Fibroblast of villous mesenchyme (primary cell): Measurements from ENCODE around the gene JMJD8. TPM values are rescaled to one million over a fixed set of nuclear protein-coding genes. Genes with fewer than 3 reads are reported as not detected.

Experiments
- DNase-seq: peaks from one replicate; pipeline ENCODE4 v3.0.0-alpha.2; 2010; ENCODE audit warnings: low read depth
- H3K4me3 ChIP-seq: 2 replicates; pipeline ENCODE4 v1.5.1; 2011; ENCODE audit warnings: low read depth, mild to moderate bottlenecking, low read length
- total RNA-seq: library from RNA; depleted of rRNA; stranded (reverse); fragments of >200 nt; gene quantifications from 2 replicates; pipeline ENCODE4 v1.2.3, GENCODE V29; 2012
- TF ChIP-seq, protein P1 (sequence below): IDR thresholded peaks from 2 replicates; pipeline ENCODE4 v1.5.1; 2012; ENCODE audit warnings: low read depth, mild to moderate bottlenecking, low read length; ENCODE audit not compliant: insufficient read depth

The JMJD8 gene
- total RNA-seq, 1 donor: 36.3 TPM

GRCh38 chr16:680625-680945, 3.5 kb downstream of the JMJD8 start:
- DNase-seq: no peak
- H3K4me3 ChIP-seq: peak overlapping the region; percentile 79
- TF ChIP-seq, protein P1, sequence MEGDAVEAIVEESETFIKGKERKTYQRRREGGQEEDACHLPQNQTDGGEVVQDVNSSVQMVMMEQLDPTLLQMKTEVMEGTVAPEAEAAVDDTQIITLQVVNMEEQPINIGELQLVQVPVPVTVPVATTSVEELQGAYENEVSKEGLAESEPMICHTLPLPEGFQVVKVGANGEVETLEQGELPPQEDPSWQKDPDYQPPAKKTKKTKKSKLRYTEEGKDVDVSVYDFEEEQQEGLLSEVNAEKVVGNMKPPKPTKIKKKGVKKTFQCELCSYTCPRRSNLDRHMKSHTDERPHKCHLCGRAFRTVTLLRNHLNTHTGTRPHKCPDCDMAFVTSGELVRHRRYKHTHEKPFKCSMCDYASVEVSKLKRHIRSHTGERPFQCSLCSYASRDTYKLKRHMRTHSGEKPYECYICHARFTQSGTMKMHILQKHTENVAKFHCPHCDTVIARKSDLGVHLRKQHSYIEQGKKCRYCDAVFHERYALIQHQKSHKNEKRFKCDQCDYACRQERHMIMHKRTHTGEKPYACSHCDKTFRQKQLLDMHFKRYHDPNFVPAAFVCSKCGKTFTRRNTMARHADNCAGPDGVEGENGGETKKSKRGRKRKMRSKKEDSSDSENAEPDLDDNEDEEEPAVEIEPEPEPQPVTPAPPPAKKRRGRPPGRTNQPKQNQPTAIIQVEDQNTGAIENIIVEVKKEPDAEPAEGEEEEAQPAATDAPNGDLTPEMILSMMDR: no peak

- TF ChIP-seq, protein P1: no peak
- peak within 1 kb of the TSS; percentile 79 for H3K4me3 ChIP-seq
- DNase-seq: peak; percentile 93
Measured at GRCh38 chr16:679814-680624, 4.1 kb downstream of the JMJD8 start, which contains the start of gene STUB1. STUB1 (plus strand) TSS chr16:680410; CDS start chr16:680526, 116 bp downstream.

DNA sequence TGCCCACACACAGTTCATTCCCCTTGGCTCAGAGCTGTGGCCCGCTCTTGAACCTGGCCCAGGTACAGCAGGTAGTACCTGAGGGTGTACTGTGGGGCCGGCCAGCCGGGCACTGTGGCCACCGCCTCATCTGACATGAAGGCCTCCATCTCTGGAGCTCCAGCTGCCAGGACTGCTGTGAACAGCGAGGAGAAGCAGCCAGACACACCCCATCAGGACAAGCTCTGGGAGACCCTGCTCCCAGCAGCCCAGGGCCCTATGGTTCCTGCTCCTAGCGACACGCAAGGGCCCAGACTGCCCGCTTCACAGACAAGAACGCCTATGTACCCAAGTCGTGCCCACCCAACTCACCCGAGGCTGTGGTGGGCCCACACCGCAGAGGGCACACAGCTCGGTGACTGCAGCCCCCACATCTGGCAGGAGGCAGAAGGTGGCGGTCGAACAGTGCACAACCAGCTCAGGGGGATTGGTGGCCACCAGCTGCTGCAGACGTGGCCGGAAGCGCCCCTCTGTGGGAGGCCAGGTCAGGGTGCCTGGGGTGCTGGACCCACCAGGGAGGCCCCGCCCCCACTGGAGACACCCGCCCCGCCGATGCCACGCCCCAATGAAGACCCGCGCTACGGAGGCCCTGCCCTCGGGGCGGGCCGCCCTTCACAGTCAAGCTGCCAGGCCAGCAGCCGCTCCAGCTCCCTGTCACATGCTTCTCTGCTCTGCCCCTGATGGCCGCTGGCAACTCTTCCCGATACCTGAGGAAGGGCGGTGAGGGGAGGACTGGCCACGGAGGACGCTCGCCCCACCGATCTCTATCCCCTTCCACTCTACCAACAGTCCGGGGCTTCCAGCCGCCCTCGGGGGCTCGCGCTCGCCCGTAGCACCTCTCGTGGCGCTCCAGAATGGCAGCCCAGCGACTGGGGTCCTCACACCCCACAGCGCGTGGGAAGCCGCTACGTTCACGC, 5.0 kb downstream of the JMJD8 start:
- DNase-seq: peak; percentile 56
- H3K4me3 ChIP-seq: peak overlapping the region; percentile 67
- TF ChIP-seq, protein P1: no peak

DNA sequence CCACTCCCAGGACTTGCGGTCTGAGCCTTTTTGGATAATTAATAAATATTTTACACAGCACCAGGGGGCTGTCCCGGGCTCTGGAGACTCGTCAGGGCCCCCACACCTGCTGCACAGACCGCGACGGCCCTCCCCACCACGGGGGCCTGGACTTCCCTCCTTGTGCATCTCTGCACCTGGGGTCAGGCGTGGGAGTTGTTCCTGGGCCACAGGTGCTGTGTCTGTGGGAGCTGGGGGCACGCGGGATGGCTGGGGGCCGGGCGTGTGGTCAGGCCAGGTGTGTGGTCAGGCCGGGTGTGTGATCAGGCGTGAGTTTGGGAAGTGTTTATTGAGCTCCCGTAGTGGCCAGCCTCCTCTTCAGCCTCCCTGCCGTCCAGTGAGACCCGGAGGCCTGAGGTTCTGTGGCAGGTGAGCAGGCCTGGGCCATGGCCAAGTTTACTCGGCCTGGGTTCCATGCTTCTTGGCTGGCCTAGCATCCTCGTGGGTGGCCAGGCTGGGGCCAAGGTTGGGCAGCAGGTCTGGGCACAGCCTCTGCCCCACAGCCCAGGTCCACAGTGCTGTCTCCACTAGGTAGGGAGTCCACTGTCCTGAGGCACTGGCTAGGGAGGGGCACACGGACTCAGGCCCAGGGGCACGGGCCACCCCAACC, 5.8 kb downstream of the JMJD8 start:
- peak overlapping the region; percentile 67 for H3K4me3 ChIP-seq
- no peak for DNase-seq
- TF ChIP-seq, protein P1: no peak

DNA sequence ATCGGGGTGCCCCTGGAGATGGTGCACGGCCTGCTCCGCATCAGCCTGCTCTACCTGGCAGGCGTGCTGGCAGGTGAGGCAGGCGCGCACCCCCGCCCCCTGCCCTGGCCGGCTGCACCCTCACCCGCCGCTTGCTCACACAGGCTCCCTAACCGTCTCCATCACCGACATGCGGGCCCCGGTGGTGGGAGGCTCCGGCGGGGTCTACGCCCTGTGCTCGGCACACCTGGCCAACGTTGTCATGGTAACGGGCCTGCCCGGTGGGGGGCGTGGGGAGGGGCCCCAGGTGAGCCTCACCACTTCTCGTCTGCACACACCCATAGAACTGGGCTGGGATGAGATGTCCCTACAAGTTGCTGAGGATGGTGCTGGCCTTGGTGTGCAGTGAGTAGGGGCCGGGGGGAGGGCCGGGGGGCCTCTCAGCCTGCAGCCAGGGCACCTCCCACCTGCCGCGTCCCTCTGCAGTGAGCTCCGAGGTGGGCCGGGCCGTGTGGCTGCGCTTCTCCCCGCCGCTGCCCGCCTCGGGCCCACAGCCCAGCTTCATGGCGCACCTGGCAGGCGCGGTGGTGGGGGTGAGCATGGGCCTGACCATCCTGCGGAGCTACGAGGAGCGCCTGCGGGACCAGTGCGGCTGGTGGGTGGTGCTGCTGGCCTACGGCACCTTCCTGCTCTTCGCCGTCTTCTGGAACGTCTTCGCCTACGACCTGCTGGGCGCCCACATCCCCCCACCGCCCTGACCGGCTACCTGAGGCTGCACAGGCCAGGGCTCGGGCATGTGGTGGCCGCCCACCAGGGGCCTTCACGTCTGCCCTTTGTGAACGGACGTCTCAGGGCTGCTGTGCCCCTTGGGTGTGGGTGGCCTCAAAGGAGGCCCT, 6.6 kb downstream of the JMJD8 start:
- no peak for DNase-seq
- H3K4me3 ChIP-seq: no peak overlapping the region
- TF ChIP-seq, protein P1: no peak

- TF ChIP-seq, protein P1: no peak
- H3K4me3 ChIP-seq: no peak overlapping the region
- no peak for DNase-seq
Measured at GRCh38 chr16:676913-677312, 7.2 kb downstream of the JMJD8 start.
